NCI-H2227 (cell line): Measurements from ENCODE around the gene UGGT2.
"Not testable (repeated sequence)": the region's sequence is repeated elsewhere in the genome, so short reads cannot be mapped to it uniquely, and the experiment has no call there.

Source experiments
- DNase-seq: peaks from one replicate; lab custom pipeline; 2025; ENCODE audit not compliant: unreplicated experiment; lab: John Stamatoyannopoulos, UW

Gene UGGT2

DNA sequence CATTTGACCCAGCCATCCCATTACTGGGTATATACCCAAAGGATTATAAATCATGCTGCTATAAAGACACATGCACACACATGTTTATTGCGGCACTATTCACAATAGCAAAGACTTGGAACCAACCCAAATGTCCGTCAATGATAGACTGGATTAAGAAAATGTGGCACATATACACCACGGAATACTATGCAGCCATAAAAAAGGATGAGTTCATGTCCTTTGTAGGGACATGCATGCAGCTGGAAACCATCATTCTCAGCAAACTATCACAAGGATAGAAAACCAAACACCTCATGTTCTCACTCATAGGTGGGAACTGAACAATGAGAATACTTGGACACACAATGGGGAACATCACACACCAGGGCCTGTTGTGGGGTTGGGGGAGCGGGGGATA is 2.2 kb downstream of the UGGT2 start:
- not testable (repeated sequence) for DNase-seq

GRCh38 chr13:96046449-96047126 is 6.6 kb downstream of the UGGT2 start:
- not testable (repeated sequence) for DNase-seq

- no peak for DNase-seq
Observed at GRCh38 chr13:96044238-96044637, 9.0 kb downstream of the UGGT2 start.

DNA sequence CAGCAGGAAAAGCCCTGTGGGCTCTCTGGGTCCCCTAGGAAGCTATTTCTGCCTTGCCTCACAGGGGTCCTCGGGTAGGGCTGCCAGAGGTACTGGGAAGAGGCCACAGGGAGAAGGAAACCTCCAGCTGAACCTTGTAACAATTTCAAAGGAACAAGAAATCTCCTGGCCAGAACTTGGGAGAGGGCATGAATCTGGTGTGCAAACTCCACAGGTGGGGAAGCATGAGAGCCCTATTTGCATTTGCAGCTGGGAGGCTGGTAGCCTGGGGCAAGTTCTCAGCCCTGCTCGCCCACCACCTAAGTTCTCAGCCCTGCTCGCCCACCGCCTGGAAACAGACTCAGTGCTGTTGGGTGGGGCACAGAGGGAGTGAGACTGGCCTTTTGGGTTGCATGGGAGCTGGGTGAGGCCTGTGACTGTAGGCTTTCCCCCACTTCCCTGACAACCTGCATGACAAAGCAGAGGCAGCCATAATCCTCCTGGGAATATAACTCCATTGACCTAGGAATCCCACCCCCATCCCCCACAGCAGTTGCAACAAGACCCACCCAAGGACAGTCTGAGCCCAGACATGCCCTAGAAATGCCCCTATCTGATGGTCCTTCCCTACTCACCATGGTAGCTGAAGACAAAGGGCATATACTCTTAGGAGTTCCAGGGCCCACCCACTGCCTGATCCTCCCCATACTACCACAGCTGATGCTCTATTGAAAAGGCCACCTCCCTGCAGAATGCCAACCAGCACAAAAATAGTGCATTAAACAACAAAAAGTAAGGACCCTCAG is 11.7 kb downstream of the UGGT2 start:
- no peak for DNase-seq

- no peak for DNase-seq
Observed at GRCh38 chr13:96036515-96036914, 16.7 kb downstream of the UGGT2 start.

DNA sequence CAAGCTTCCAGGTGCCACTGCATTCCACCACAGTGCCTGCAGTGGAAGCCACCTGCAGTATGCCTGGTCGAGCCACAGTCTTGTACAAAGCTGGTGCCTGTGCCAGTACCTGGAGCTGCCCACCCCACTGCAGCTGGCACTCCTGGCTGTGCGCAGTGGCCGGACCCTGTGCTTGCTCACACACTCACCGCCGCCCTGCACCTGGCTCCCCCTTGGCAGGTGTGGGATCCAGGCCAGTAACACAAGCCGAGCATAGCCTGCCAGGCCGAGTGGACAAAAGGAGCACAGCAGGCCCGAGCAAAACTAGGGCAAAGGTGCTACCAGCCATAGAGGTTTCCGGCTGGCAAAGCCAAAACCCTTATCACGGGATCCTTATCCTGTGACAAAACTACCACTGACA is 18.5 kb downstream of the UGGT2 start:
- DNase-seq, result no peak

DNA sequence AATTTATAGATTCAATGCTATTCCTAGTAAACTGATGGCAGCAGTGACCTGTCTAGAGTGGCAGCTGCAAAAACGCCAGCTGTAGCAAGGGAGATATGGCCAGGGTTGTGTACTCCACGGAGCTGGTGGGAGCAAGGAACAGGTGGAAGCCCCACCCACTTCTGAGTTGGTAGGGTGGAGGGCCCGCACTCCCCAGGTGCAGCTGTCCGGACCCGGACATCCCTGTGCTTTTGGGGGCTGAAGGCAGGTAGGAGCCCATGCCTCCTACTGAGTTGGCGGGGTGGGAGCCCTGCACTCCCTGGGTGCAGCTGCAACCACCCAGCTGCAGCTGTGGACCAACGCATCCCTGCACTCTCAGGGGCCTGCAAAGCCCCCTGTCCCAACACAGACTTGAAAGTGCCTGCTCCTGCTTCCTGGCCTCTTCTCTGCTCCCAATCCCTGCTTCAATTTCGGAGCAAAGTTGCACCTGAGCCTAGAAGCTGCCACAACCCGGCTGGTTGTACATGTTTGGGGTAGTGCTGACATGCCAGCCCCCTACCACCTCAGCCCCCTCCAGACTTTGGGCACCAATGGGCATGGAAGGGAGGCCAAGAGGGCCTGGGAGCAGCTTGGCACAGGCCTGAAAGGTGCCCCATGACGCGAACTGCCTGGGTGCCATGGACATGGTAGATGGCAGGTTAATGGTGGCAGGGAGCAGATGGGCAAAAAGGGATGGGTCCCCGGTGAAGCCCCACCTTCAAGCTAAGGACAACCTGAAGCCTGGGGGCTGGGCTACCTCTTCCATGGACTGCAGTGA is 19.8 kb downstream of the UGGT2 start:
- no peak for DNase-seq

DNA sequence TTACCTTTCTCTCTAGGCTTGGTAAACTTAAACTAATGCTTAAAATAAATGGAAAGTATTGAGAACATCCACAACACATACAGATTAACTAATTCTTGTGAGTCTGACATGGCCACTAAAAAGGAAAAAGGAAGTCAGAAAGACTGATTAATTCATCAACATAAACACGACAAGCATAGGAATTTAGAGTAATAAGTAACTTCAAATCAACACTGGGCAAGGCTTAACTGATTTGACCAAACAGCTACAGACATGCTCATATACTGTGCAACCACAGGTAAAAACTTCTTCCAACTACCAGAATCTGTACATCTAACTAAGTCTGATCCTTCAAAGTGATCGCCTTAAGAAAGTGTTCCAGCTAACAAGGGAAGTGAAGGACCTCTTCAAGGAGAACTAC is 20.5 kb downstream of the UGGT2 start:
- no peak for DNase-seq

DNA sequence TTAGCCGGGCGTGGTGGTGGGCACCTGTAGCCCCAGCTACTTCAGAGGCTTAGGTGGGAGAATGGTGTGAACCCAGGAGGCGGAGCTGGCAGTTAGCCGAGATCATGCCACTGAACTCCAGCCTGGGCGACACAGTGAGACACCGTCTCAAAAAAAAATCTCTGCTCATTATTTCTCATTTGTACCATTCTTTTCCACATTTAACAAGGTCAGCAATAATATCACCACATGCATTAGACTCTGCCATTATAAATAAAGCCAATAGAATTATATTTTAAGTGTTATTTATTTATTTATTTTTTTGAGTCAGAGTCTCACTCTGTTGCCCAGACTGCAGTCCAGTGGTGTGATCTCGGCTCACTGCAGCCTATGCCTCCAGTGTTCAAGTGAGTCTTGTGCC is 24.2 kb downstream of the UGGT2 start:
- DNase-seq, result no peak

GRCh38 chr13:96027496-96027895 is 25.7 kb downstream of the UGGT2 start:
- no peak for DNase-seq

DNA sequence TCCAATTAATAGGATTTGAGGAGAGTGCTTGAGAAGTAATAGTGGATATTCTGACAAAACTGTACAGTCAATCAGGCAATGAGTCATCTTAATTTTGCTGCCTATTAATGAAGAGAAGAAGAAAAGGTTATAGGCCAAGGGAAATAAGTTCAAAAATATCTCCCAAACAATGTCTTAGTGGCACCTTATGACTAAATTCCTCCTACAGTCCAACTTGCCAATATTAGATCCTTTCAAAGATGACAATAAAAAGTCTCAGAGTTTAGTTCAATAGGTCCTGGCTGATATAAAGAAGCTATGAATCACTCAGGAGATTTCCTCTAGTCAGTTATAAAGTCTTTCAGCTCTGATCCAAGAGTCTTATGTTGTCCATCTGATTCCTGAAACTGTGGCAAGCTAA is 27.9 kb downstream of the UGGT2 start:
- DNase-seq, result no peak

DNA sequence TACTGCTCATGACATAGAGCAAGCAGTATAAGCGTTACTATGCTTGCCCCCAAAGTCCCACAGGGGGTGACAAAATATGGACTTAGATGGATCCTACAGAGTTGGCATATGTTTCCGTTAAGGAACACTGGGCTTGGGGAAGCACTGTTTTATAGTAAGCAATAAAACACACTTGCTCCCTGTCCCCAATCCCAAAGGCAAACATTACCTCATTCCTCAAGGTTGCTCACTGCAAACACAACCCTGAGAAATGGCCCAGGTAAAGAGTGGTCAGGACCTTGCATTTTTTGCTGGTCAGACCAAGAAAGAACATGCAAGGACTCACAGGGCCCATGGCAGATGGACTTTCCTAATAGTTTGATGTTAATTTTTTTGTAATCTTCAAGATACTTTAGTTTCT is 32.3 kb downstream of the UGGT2 start:
- DNase-seq, result no peak

DNA sequence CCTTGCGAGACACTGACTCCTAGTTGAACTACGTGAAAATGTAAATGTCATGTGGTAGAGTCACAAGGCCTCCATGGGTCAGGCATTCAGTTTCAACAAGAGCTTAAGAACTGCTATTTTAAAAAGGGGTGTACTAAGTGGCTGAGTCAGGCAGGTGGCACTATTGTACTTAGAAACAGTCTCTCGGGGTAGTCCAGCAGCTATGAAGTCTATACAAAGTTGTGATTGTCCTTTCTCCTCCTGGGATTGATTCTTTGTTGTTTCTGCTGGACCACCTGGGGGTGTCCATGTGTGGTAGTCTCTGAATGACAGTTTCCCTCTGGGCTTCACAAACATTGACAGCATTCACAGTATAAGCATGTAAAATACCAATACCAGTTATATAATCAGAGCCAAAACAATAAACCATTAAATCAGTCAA is 33.0 kb downstream of the UGGT2 start:
- DNase-seq, result peak; percentile 19

DNA sequence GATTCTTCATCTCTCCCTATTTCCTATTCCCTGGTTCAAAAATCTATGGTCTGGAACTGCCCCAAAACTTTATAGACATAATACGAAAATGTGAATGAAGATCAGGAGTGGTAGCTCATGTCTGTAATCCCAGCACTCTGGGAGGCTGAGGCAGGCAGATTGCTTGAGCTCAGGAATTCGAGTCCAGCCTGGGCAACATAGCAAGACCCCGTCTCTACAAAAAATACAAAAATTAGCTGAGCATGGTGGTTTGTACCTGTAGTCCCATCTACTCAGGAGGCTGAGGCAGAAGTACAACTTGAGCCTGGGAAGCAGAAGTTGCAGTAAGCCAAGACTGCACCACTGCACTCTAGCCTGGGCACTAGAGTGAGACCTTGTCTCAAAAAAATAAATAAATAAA is 35.1 kb downstream of the UGGT2 start:
- no peak for DNase-seq

- no peak for DNase-seq
Observed at GRCh38 chr13:96011291-96011872, 41.8 kb downstream of the UGGT2 start.

DNA sequence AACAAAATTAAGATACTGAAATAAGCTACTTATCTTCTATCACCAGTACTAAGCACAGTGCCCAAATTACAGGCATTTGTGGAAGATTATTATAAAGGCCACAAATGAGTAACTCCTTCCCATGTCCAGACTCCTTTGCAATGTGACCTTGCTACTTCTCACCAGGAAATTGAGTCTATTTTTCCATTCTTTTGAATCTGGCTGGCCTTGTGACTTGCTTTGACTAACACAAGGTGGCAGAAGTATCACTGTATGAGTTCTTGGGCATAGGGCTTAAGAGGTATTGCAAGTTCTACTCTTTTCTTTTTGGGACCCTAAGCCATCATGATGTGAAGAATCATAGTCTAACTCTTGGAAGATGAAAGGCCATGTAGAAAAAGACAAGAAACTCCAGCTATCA is 49.9 kb downstream of the UGGT2 start:
- no peak for DNase-seq

DNA sequence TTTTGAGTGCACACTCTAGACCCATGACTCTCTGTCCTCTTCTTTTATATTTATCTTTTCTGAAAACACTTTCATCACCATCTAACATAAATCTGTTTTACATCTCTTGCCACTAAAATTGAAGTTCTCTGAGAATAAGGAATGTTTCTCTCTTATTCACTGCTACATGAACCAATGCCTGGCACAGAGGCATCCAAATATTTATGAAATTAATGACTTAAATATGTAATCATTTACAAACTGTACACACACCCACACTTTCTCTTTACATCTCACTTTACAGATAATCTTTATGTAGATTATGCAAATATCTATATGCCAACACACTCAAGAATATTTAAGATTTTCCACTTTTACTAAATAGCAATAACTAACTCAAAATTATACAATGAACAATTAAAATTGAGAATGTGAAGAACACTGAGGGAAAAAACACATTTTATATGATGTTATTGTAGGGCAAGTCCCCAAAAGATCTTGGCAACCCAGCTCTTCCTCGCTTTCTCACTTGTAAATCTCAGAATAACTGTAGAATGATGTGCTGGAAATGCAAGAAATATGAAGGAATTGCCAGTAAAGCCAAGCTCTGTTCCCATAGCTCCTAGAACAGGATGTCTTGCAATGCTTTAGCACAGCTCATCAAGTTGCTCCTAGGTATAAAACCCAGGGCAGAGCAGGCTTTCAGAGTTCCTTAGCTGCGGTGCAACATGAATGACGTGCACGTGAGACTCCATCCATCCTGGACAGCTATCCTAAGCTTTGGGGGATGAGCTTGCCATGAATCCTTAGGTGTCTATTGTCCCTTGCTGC is 50.7 kb downstream of the UGGT2 start:
- DNase-seq, result no peak

- DNase-seq, result no peak
Observed at GRCh38 chr13:96000069-96000468, 53.1 kb downstream of the UGGT2 start.

DNA sequence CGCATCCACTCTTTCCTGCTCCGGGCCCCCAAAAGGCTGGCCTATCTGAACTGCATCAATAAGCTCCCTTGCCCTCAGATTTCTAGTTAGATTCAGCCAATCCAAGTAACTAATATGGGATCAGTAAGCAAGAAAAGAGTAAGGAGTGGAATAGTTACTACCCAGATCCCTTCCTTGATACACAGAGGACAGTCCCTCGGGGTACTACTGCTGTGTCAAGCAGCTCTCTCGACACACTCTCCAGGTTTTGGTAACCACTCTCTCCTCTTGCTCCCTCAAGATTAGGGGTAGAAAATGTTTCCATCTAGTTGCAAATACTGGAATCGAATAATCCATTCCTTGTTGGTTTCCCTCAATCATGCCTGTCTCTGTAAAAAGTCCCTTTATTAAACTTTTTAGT is 65.4 kb downstream of the UGGT2 start:
- no peak for DNase-seq

DNA sequence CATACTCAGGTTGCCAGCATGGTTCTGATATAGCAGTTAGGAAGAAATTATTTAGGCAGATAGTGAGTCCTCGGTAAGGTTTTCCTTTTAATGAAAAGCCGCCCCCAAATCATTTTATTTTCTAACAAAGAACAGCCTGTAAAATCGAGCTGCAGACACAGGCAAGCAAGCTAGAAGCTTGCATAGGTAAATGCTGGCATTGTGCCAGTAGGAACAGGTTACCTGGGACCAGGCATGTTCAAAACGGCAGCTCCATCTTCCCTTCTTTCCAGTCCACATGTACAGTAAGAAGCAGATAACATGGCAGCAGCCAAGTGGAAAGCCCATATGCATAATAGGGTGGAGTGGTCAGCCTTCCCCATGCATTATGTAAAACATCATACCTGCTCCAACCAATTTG is 71.1 kb downstream of the UGGT2 start:
- DNase-seq, result no peak

GRCh38 chr13:95972651-95973050 is 80.5 kb downstream of the UGGT2 start:
- DNase-seq, result not testable (repeated sequence)
